Activated naive CD4-positive, alpha-beta T cell treated with anti-CD3 and anti-CD28 coated beads, Interleukin-2, amount 50 U/mL, for 72 hours (primary cell): ENCODE results near the gene AGPS. TPM values are rescaled to one million over a fixed set of nuclear protein-coding genes. Genes with fewer than 3 reads are reported as not detected.
"Not testable (repeated sequence)": the region's sequence is repeated elsewhere in the genome, so short reads cannot be mapped to it uniquely, and the experiment has no call there.

ENCODE experiments used
- ATAC-seq, 2 donors: fragments of 150-1000 bp; cut with Tn5 transposase; 2 replicates each; pipeline ENCODE4 v1.10.0; 2021; ENCODE audit warnings: mild to moderate bottlenecking in 2 of 2, moderate library complexity in 2 of 2
- DNase-seq, 2 donors: peaks; one replicate each; pipeline ENCODE4 v3.0.0; 2021 to 2022; ENCODE audit warnings: low spot score in 2 of 2
- H3K27ac Mint-ChIP-seq, 2 donors: one replicate each; pipeline ENCODE4 v1.8.0; 2022; ENCODE audit warnings: mild to moderate bottlenecking in 2 of 2, mixed read lengths in 2 of 2
- H3K36me3 Mint-ChIP-seq, 2 donors: one replicate each; pipeline ENCODE4 v1.8.0; 2022; ENCODE audit warnings: mixed read lengths in 2 of 2
- H3K9me3 Mint-ChIP-seq, 2 donors: one replicate each; pipeline ENCODE4 v1.8.0; 2022; ENCODE audit warnings: mixed read lengths in 2 of 2
- total RNA-seq, 2 donors: library from RNA; stranded (reverse); gene quantifications; one replicate each; pipeline ENCODE4 v1.2.3, GENCODE V29; 2022

Gene AGPS
- total RNA-seq, 2 donors from 2014 or later = 46.5 to 53.2 TPM

DNA sequence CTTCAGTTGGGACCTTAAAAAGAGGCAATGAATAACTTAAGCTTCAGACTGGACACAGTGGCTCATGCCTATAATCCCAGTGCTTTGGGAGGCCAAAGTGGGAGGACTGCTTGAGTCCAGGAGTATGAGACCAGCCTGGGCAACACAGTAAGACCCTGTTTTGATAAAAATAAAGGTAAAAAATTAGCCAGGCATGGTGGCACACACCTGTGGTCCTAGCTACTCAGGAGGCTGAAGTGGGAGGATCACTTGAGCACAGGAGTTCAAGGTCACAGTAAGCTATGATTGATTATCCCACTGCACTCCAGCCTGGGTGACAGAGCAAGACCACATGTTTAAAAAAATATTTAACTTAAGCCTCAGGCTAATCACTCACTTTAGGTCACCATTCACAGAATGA, 26.8 kb upstream of the AGPS start:
- not testable (repeated sequence) for H3K36me3 Mint-ChIP-seq, H3K27ac Mint-ChIP-seq, DNase-seq, ATAC-seq
- H3K9me3 Mint-ChIP-seq = peaks cover 13 to 20% of the 10 kb centered on the region in 2 donors

DNA sequence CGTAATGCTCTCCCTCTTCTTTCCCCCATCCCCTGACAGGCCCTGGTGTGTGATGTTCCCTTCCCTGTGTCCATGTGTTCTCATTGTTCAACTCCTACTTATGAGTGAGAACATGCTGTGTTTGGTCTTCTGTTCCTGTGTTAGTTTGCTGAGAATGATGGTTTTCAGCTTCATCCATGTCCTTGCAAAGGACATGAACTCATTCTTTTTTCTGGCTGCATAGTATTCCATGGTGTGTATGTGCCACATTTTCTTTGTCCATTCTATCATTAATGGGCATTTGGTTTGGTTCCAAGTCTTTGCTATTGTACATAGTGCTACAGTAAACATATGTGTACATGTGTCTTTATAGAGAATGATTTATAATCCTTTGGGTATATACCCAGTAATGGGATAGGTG, 24.6 kb upstream of the AGPS start:
- Mint-ChIP-seq H3K36me3 (peaks cover 22 to 31% of the 10 kb centered on the region in 2 donors), H3K9me3 (peaks cover 35 to 39% of the 10 kb centered on the region in 2 donors)
- not testable (repeated sequence) for ATAC-seq, H3K27ac Mint-ChIP-seq, DNase-seq

DNA sequence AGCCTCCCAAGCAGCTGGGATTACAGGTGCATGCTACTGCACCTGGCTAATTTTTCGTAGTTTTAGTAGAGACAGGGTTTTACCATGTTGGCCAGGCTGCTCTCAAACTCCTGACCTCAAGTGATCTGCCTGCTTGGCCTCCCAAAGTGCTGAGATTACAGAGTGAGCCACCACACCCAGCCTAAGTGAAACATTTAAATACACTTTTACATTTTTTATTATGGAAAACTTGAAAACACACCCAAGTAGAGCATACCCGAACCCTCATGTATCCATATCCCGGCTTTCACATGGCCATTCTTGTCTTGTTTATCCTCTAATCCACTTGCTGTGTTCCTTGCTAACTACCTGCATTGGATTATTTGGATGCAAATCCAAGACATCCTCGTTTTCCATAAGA, 13.2 kb upstream of the AGPS start:
- H3K27ac Mint-ChIP-seq = no peak overlapping the region
- H3K9me3 Mint-ChIP-seq = no peaks in the 10 kb centered on the region
- ATAC-seq (no peak), DNase-seq (no peak)
- peaks cover 4 to 9% of the 10 kb centered on the region in 2 donors for H3K36me3 Mint-ChIP-seq

GRCh38 chr2:177380181-177380580, 12.4 kb upstream of the AGPS start:
- DNase-seq = no peak
- Mint-ChIP-seq H3K36me3 (peaks cover 4 to 9% of the 10 kb centered on the region in 2 donors), H3K9me3 (no peaks in the 10 kb centered on the region), H3K27ac (no peak overlapping the region)
- no peak for ATAC-seq

- ATAC-seq (no peak), DNase-seq (no peak)
- H3K9me3 Mint-ChIP-seq = no peaks in the 10 kb centered on the region
- H3K27ac Mint-ChIP-seq = no peak overlapping the region
- peaks cover 4 to 9% of the 10 kb centered on the region in 2 donors for H3K36me3 Mint-ChIP-seq
These were observed 8.6 kb upstream of the AGPS start for GRCh38 chr2:177383935-177384334.

DNA sequence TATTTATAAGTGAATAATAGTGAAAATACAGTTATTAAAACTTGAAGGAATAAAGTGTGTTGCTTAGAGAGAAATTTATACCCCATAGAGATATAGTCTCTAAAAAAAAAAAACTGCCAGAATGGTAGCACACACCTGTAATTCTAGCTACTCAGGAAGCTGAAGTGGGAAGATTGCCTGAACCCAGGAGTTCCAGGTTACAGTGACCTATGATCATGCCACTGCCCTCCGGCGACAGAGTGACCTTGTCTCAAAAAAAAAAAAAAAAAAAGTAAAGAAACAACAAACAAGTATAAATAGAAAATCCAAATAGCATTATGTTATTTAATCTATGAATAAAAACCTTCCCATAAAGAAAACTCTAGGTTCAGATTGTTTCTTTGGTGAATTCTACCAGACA, 7.4 kb upstream of the AGPS start:
- Mint-ChIP-seq H3K36me3 (peaks cover 8% of the 10 kb centered on the region in 2 donors), H3K9me3 (no peaks in the 10 kb centered on the region), H3K27ac (no peak overlapping the region)
- ATAC-seq (no peak), DNase-seq (no peak)

DNA sequence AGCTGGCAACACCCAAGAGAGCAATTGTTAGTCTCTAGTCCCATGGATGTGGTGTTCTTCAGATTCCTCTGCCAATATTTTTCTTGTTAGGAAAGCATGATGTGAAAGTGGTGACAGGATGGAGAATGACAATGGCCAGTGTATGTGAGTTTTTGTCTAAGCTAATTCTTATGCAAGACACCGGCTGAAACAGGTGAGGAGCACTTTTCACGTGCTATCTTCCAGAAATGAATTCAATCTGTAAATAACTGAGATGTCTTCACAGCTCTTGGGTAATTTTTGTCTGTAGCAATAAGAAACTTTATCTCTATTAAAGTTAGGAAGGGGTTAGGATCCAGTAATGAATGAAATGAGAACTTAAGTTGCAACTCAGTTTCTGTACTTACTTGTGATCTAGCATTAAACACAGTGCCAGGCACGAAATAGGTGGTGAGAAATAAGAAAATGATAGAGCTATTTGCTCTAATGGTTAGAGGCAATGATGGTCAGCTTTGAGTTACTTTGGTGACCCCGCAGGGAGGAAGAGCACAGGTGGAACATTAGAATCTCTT, 676 bp upstream of the AGPS start:
- H3K36me3 Mint-ChIP-seq = peaks cover 12 to 28% of the 10 kb centered on the region in 2 donors
- DNase-seq = no peak
- ATAC-seq = no peak
- no peaks in the 10 kb centered on the region for H3K9me3 Mint-ChIP-seq
- H3K27ac Mint-ChIP-seq = peak overlapping the region; percentile 89 to 98

GRCh38 chr2:177393203-177393755, 706 bp downstream of the AGPS start:
- ATAC-seq (peak in 1 of 2 donors; percentile 13), DNase-seq (peak in 1 of 2 donors; percentile 9)
- Mint-ChIP-seq H3K27ac (peak overlapping the region; percentile 91 to 98), H3K36me3 (peaks cover 19 to 28% of the 10 kb centered on the region in 2 donors), H3K9me3 (no peaks in the 10 kb centered on the region)

- Mint-ChIP-seq H3K9me3 (no peaks in the 10 kb centered on the region), H3K27ac (peak overlapping the region in 1 of 2 donors; percentile 98), H3K36me3 (peaks cover 19 to 28% of the 10 kb centered on the region in 2 donors)
- DNase-seq = no peak
- no peak for ATAC-seq
These were observed 1.4 kb downstream of the AGPS start for GRCh38 chr2:177393824-177394593.

DNA sequence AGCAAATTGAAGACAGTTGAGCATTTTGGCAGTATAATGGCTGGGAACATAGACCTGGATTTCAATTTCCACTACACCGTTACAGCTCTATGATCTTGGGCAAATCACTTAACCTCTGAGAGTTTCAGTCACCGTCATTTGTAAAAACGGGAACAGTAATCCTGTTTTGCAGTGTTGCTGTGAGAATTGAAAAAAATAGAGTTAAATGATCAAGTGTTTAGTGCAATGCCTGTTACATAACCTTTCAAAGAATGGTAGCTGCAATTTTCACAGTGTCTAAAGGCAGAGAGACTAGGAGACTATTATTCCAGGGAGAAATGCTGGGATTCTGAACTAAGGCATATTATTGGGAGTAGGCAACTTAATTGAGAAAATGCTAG, 2.0 kb downstream of the AGPS start:
- Mint-ChIP-seq H3K36me3 (peaks cover 19 to 28% of the 10 kb centered on the region in 2 donors), H3K9me3 (no peaks in the 10 kb centered on the region), H3K27ac (no peak overlapping the region)
- no peak for ATAC-seq
- DNase-seq = no peak

DNA sequence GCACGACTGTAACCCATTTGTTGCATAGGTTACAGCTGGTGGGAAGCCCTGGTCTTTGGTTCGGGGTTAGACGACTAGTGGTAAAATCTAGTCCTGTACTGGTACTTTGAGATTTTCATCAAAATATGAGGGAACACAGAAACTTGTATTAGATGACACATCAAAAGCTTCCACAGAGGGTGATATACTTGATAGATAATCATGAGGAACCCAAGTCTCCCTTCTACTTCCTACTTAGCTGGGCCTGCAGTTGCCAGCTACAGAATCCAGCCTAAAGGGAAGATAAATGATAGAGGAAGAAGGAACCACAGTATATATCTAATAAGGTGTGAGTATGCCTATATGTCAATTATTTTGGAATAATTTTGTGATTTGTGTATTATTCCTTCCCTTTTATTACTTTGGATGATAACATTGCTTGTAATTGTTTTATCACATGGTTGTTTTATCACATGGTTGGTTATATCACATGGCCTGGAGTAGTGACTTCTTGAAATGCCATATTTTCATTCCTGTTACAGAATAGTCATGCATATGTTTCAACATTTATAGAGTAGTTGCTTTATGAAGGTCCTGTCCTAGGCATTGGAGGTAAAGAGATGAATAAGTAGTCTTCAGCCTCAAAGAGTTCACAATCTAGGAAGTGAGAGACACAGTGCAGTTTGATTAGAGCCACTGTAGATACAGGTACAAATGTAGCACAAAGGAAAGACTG, 2.9 kb downstream of the AGPS start:
- H3K9me3 Mint-ChIP-seq = no peaks in the 10 kb centered on the region
- H3K36me3 Mint-ChIP-seq = peaks cover 19 to 21% of the 10 kb centered on the region in 2 donors
- ATAC-seq = no peak
- DNase-seq = no peak
- H3K27ac Mint-ChIP-seq = no peak overlapping the region

DNA sequence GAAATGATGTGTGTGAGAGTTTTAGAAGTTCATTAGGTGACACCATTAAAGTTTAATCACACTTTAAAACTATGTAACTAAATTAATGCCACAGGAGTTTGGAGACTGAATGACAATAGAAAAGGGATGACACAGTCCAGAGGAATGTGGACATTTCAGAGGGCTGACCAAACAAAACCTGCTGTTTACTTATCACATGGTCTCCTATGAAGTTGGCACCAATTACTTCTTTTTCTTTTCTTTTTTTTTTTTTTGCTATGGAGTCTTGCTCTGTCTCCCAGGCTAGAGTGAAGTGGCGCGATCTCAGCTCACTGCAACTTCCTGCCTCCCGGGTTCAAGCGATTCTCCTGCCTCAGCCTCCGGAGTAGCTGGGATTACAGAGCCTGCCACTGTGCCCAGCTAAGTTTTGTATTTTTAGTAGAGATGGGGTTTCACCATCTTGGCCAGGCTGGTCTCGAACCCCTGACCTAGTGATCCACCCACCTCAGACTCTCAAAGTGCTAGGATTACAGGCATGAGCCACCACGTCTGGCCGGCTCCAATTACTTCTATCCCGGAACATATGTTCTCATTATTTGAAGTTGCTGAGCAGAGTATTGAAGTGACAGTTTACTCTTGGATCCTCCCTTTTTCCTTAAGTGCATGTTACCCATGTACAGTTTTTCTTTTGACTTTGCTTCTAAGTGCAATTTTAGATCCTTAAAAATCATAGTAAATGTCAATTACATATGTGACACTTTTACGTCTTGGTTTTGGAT, 4.3 kb downstream of the AGPS start:
- no peak for ATAC-seq
- DNase-seq = no peak
- peak overlapping the region; percentile 52 to 61 for H3K27ac Mint-ChIP-seq
- no peaks in the 10 kb centered on the region for H3K9me3 Mint-ChIP-seq
- peaks cover 17 to 18% of the 10 kb centered on the region in 2 donors for H3K36me3 Mint-ChIP-seq

- H3K36me3 Mint-ChIP-seq = peaks cover 10 to 13% of the 10 kb centered on the region in 2 donors
- H3K27ac Mint-ChIP-seq = peak overlapping the region; percentile 52 to 61
- no peaks in the 10 kb centered on the region for H3K9me3 Mint-ChIP-seq
- no peak for DNase-seq
- peak in 1 of 2 donors; percentile 14 for ATAC-seq
These were observed 5.1 kb downstream of the AGPS start for GRCh38 chr2:177397481-177398289.

DNA sequence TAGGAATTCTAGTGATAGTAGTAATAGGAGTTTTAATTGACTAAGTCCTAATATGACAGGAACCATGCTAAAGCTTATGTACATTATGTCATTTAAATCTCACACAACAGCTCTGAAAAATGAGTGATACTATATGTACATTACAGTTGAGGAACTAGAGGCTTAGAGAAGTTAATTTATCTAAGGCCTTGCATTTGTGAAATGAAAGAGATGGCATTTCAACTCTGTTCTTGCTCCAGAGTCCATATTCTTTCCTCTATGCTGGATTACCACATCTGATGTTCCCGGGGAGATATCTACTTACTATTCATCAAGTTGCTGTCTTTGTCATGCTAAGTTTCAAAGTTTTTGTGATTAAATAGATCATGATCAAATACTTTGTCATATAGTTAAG, 5.7 kb downstream of the AGPS start:
- no peak for ATAC-seq
- Mint-ChIP-seq H3K36me3 (peaks cover 4 to 13% of the 10 kb centered on the region in 2 donors), H3K27ac (no peak overlapping the region), H3K9me3 (no peaks in the 10 kb centered on the region)
- no peak for DNase-seq

GRCh38 chr2:177398791-177399190, 6.2 kb downstream of the AGPS start:
- Mint-ChIP-seq H3K27ac (no peak overlapping the region), H3K9me3 (no peaks in the 10 kb centered on the region), H3K36me3 (peaks cover 0 to 13% of the 10 kb centered on the region in 2 donors)
- DNase-seq = no peak
- ATAC-seq = no peak

DNA sequence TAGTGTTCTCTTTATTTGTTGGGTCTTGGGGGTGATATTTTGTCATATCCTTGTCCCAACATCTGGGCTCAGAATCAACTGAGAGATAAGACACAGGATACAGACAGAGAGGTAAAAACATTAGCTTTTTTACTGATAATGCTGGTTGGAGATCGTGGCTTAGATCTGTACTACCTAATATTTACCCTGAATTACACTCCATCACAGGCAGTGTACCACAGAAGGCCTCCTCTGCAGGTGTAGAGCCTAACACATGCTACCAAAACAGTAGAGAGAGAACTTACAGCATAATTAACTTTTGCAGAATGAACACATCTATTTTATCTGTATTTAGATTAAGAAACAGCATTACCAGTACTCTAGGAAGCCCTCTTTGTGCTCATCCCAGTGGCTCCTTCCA, 6.8 kb downstream of the AGPS start:
- Mint-ChIP-seq H3K27ac (no peak overlapping the region), H3K9me3 (no peaks in the 10 kb centered on the region), H3K36me3 (peaks cover 0 to 13% of the 10 kb centered on the region in 2 donors)
- no peak for ATAC-seq
- no peak for DNase-seq
